ENCODE measurements around the gene AFM.

GRCh38 chr4:73528171-73528570 is 46.6 kb downstream of the AFM start:
- TF ChIP-seq CTCF (conservative IDR thresholded peaks at IDR 0.05; ENCODE audit: low read length) (no peak), EZH2phosphoT487 (IDR thresholded peaks at IDR 0.05; ENCODE audit: borderline replicate concordance, low read depth, low read length) (no peak)
